Glutamatergic neuron (in vitro differentiated cells): ENCODE data around the gene PNLDC1. TPM values are rescaled to one million over a fixed set of nuclear protein-coding genes. Genes with fewer than 3 reads are reported as not detected.

ENCODE experiments used
- DNase-seq: peaks from one replicate; pipeline ENCODE4 v3.0.0; 2022
- H3K27ac Mint-ChIP-seq: one replicate; pipeline ENCODE4 v1.8.0; 2020; ENCODE audit warnings: mild to moderate bottlenecking, mixed read lengths, inconsistent platforms; ENCODE audit not compliant: unreplicated experiment
- H3K27me3 Mint-ChIP-seq: one replicate; pipeline ENCODE4 v1.8.0; 2020; ENCODE audit warnings: mild to moderate bottlenecking, moderate library complexity, mixed read lengths, inconsistent platforms; ENCODE audit not compliant: unreplicated experiment
- H3K36me3 Mint-ChIP-seq: one replicate; pipeline ENCODE4 v1.8.0; 2020; ENCODE audit warnings: mild to moderate bottlenecking, mixed read lengths, inconsistent platforms; ENCODE audit not compliant: unreplicated experiment
- H3K4me1 Mint-ChIP-seq: one replicate; pipeline ENCODE4 v1.8.0; 2020; ENCODE audit warnings: mild to moderate bottlenecking, low read depth, mixed read lengths, inconsistent platforms; ENCODE audit not compliant: unreplicated experiment
- H3K4me3 Mint-ChIP-seq: one replicate; pipeline ENCODE4 v1.8.0; 2020; ENCODE audit warnings: mild to moderate bottlenecking, mixed read lengths, inconsistent platforms; ENCODE audit not compliant: unreplicated experiment
- H3K9me3 Mint-ChIP-seq: one replicate; pipeline ENCODE4 v1.8.0; 2020; ENCODE audit warnings: mild to moderate bottlenecking, moderate library complexity, mixed read lengths, inconsistent platforms; ENCODE audit not compliant: unreplicated experiment
- total RNA-seq: library from RNA; stranded (reverse); fragmentation: NEBNext Ultra II Directional; extraction: Animal tissue kit (Norgen Biotek cat#: 25700); gene quantifications from one replicate; pipeline ENCODE4 v1.2.1, GENCODE V29; 2021; ENCODE audit not compliant: unreplicated experiment
- TF ChIP-seq, protein P1 (sequence below): fragments of 200-600 bp; sonication (generic); IDR thresholded peaks from one replicate; pipeline ENCODE4 v1.5.0; 2021; ENCODE audit not compliant: partially characterized antibody, unreplicated experiment

Gene PNLDC1
- total RNA-seq, 1 donor from 2014 or later: not detected

DNA sequence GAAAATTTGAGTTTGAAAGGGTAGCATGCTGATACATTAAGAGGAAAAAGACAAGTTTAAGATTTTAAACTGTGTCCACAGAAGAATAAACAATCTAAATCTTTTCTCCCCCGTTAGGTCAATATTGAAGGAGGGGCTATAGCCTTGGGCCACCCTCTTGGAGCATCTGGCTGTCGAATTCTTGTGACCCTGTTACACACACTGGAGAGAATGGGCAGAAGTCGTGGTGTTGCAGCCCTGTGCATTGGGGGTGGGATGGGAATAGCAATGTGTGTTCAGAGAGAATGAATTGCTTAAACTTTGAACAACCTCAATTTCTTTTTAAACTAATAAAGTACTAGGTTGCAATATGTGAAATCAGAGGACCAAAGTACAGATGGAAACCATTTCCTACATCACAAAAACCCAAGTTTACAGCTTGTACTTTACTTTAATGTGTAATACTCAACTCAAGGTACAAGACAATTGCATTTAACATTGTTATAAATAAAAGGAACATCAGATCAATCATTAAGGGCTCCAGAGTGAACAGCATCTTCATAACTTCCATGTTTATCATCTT, 21.5 kb upstream of the PNLDC1 start:
- TF ChIP-seq, protein P1, sequence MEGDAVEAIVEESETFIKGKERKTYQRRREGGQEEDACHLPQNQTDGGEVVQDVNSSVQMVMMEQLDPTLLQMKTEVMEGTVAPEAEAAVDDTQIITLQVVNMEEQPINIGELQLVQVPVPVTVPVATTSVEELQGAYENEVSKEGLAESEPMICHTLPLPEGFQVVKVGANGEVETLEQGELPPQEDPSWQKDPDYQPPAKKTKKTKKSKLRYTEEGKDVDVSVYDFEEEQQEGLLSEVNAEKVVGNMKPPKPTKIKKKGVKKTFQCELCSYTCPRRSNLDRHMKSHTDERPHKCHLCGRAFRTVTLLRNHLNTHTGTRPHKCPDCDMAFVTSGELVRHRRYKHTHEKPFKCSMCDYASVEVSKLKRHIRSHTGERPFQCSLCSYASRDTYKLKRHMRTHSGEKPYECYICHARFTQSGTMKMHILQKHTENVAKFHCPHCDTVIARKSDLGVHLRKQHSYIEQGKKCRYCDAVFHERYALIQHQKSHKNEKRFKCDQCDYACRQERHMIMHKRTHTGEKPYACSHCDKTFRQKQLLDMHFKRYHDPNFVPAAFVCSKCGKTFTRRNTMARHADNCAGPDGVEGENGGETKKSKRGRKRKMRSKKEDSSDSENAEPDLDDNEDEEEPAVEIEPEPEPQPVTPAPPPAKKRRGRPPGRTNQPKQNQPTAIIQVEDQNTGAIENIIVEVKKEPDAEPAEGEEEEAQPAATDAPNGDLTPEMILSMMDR: no peak
- Mint-ChIP-seq H3K4me3 (no peak overlapping the region), H3K27ac (no peak overlapping the region), H3K36me3 (no peaks in the 10 kb centered on the region), H3K27me3 (no peaks in the 10 kb centered on the region), H3K9me3 (no peaks in the 10 kb centered on the region), H3K4me1 (peaks cover 1% of the 10 kb centered on the region)
- no peak for DNase-seq

DNA sequence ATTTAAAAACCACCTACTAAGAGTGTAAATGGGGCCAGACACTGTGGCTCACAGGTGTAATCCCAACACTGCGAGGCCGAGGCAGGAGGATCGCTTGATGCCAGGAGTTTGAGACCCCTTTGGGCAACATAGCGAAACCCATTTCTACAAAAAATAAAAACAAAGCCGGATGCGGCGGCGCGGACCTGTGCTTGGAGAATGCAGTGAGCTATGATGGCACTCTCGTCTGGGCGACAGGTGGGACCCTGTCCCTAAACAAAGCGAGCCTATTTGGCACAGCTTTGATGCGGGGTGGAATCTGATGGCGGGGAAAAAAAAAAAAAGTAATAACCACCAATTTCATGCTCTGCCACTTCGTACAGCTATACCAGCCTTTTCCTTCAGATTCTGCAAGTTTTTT, 11.8 kb upstream of the PNLDC1 start:
- Mint-ChIP-seq H3K9me3 (peaks cover 13% of the 10 kb centered on the region), H3K4me3 (peak overlapping the region; percentile 90), H3K4me1 (peaks cover 28% of the 10 kb centered on the region), H3K27ac (peak overlapping the region; percentile 55), H3K36me3 (no peaks in the 10 kb centered on the region), H3K27me3 (peaks cover 13% of the 10 kb centered on the region)
- no peak for DNase-seq
- TF ChIP-seq, protein P1: no peak

DNA sequence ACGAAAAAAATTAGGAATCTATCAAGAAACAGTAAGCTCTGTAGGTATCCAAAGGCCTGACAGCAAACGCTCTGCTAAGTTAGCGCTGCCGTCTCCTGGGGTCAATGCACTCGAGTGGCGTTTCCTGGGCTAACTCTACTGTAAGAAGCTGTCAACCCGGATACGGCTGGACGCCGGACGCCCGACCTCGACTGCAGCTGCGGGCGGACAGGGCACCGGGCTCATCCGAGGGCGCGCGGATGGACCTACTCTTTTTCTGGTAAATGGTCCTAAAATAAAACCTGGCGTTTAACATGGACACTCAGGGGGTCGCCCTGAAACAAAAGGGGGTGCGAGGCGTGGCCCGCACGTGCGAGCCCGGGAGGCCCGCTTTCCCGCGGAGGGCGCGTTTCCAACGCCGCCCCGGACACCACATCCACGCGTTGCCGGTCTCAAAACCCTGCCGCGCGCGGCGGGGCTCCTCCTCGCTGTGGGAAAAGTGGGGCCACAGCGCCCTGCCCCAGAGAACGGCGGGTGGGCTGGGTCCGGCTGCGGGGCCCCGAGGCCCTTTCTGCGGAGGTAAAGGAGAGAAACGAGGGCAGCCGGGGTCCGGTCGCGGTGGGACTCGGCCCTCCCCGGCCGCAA, 11.2 kb upstream of the PNLDC1 start:
- peak overlapping the region; percentile 90 for H3K4me3 Mint-ChIP-seq
- TF ChIP-seq, protein P1: no peak
- no peaks in the 10 kb centered on the region for H3K36me3 Mint-ChIP-seq
- peak; percentile 56 for DNase-seq
- H3K9me3 Mint-ChIP-seq: peaks cover 13% of the 10 kb centered on the region
- H3K27me3 Mint-ChIP-seq: peaks cover 13% of the 10 kb centered on the region
- H3K4me1 Mint-ChIP-seq: peaks cover 28% of the 10 kb centered on the region
- H3K27ac Mint-ChIP-seq: peak overlapping the region; percentile 55

- Mint-ChIP-seq H3K4me3 (peak within 1 kb of the TSS; percentile 90), H3K27ac (peak within 1 kb of the TSS; percentile 80), H3K9me3 (peaks cover 16% of the 10 kb centered on the region), H3K27me3 (peaks cover 12% of the 10 kb centered on the region), H3K36me3 (no peaks in the 10 kb centered on the region), H3K4me1 (peaks cover 32% of the 10 kb centered on the region)
- TF ChIP-seq, protein P1: no peak
- DNase-seq: peak; percentile 99
Observed at GRCh38 chr6:159789377-159790148, 10.5 kb upstream of the PNLDC1 start, which contains the start of gene TCP1. TSS of gene TCP1 (minus strand) at chr6:159789602. CDS start at chr6:159789468, 134 bp downstream.
